Activated CD8-positive, alpha-beta T cell treated with anti-CD3 and anti-CD28 coated beads for 36 hours (primary cell): ENCODE data around the gene PLEKHA6. TPM values are rescaled to one million over a fixed set of nuclear protein-coding genes. Genes with fewer than 3 reads are reported as not detected.

ENCODE experiments used
- ATAC-seq: fragments of 200-7000 bp; cut with Tn5 transposase; one replicate; pipeline ENCODE4 v1.10.0; 2021; ENCODE audit warnings: mild to moderate bottlenecking, moderate library complexity
- CTCF ChIA-PET: fragments of 350-600 bp; sonication (Branson Sonifier 250); formaldehyde crosslinking; loops from one replicate; lab custom pipeline; 2021; ENCODE audit warnings: antibody characterized with exemption; lab: Charles Lee
- POLR2A ChIA-PET: fragments of 350-600 bp; sonication (Branson Sonifier 250); formaldehyde crosslinking; loops from one replicate; lab custom pipeline; 2021; ENCODE audit warnings: antibody characterized with exemption; lab: Charles Lee
- DNase-seq: peaks from one replicate; pipeline ENCODE4 v3.0.0-alpha.2; 2020
- H3K27ac Mint-ChIP-seq: one replicate; pipeline ENCODE4 v1.8.0; 2021; ENCODE audit warnings: mild to moderate bottlenecking, mixed read lengths
- H3K27me3 Mint-ChIP-seq: one replicate; pipeline ENCODE4 v1.8.0; 2021; ENCODE audit warnings: mixed read lengths
- H3K36me3 Mint-ChIP-seq: one replicate; pipeline ENCODE4 v1.8.0; 2021; ENCODE audit warnings: low read depth, mixed read lengths
- H3K4me1 Mint-ChIP-seq: one replicate; pipeline ENCODE4 v1.8.0; 2021; ENCODE audit warnings: low read depth, mixed read lengths
- H3K4me3 Mint-ChIP-seq: one replicate; pipeline ENCODE4 v1.8.0; 2021; ENCODE audit warnings: mild to moderate bottlenecking, moderate library complexity, mixed read lengths
- H3K9me3 Mint-ChIP-seq: one replicate; pipeline ENCODE4 v1.8.0; 2021; ENCODE audit warnings: mixed read lengths
- CTCF ChIP-seq: fragments of 200-600 bp; IDR thresholded peaks from one replicate; pipeline ENCODE4 v1.8.0; 2022; ENCODE audit warnings: antibody characterized with exemption, mild to moderate bottlenecking
- intact Hi-C: fragments of 100-400 bp; cut with micrococcal nuclease; formaldehyde crosslinking; loops from one replicate; pipeline ENCODE4 v1.10.0; 2022
- total RNA-seq, 2 experiments: library from RNA; stranded (reverse); gene quantifications; one replicate each; pipeline ENCODE4 v1.2.3, GENCODE V29; 2021

Gene PLEKHA6
- total RNA-seq, 2 experiments from 2014 or later = 3.0 to 3.7 TPM

- no peak for DNase-seq
- ChIA-PET POLR2A (no interaction called here), CTCF (interaction anchor here (1.0 kb wide), 1 partner anchor 12 kb away, joined by 3 read pairs; no protein-coding TSS in a partner anchor)
- Mint-ChIP-seq H3K36me3 (no peaks in the 10 kb centered on the region), H3K4me1 (no peaks in the 10 kb centered on the region), H3K9me3 (no peaks in the 10 kb centered on the region), H3K27me3 (peaks cover 8% of the 10 kb centered on the region), H3K27ac (no peak overlapping the region), H3K4me3 (no peak overlapping the region)
- ATAC-seq = no peak
- TF ChIP-seq CTCF = no peak
- intact Hi-C loops = no loop called here
Measured at GRCh38 chr1:204308023-204308628, 51.6 kb downstream of the PLEKHA6 start.

- H3K9me3 Mint-ChIP-seq = no peaks in the 10 kb centered on the region
- no peak for TF ChIP-seq CTCF
- H3K4me3 Mint-ChIP-seq = no peak overlapping the region
- H3K4me1 Mint-ChIP-seq = no peaks in the 10 kb centered on the region
- H3K36me3 Mint-ChIP-seq = no peaks in the 10 kb centered on the region
- DNase-seq (no peak), ATAC-seq (no peak)
- no peak overlapping the region for H3K27ac Mint-ChIP-seq
- intact Hi-C loops = no loop called here
- CTCF ChIA-PET = no interaction called here
- H3K27me3 Mint-ChIP-seq = peaks cover 9% of the 10 kb centered on the region
- POLR2A ChIA-PET = no interaction called here
Measured at GRCh38 chr1:204307334-204307883, 52.3 kb downstream of the PLEKHA6 start.

- Mint-ChIP-seq H3K9me3 (no peaks in the 10 kb centered on the region), H3K36me3 (no peaks in the 10 kb centered on the region), H3K4me3 (no peak overlapping the region), H3K27me3 (peaks cover 13% of the 10 kb centered on the region), H3K27ac (no peak overlapping the region), H3K4me1 (no peaks in the 10 kb centered on the region)
- ChIA-PET POLR2A (no interaction called here), CTCF (no interaction called here)
- intact Hi-C loops = no loop called here
- TF ChIP-seq CTCF = no peak
- no peak for DNase-seq
- no peak for ATAC-seq
Measured at GRCh38 chr1:204306076-204306475, 53.7 kb downstream of the PLEKHA6 start.

- no peak for TF ChIP-seq CTCF
- Mint-ChIP-seq H3K4me3 (no peak overlapping the region), H3K27me3 (peaks cover 9% of the 10 kb centered on the region), H3K36me3 (no peaks in the 10 kb centered on the region), H3K4me1 (no peaks in the 10 kb centered on the region), H3K9me3 (no peaks in the 10 kb centered on the region), H3K27ac (no peak overlapping the region)
- ATAC-seq (no peak), DNase-seq (no peak)
- CTCF ChIA-PET = interaction anchor here (1.0 to 2.3 kb wide), 4 partner anchors 41 to 199 kb away, joined by 3 to 9 read pairs (median 6); no protein-coding TSS in a partner anchor
- intact Hi-C loops = no loop called here
- POLR2A ChIA-PET = no interaction called here
Measured at GRCh38 chr1:204304067-204304466, 55.7 kb downstream of the PLEKHA6 start.

GRCh38 chr1:204302769-204303168 lies 57.0 kb downstream of the PLEKHA6 start:
- no peak overlapping the region for H3K27ac Mint-ChIP-seq
- ChIA-PET CTCF (interaction anchor here (0.6 to 2.3 kb wide), 6 partner anchors 10 to 140 kb away, joined by 3 to 9 read pairs (median 4); no protein-coding TSS in a partner anchor), POLR2A (interaction anchor here (0.6 kb wide), 1 partner anchor 431 kb away, joined by 3 read pairs; no protein-coding TSS in a partner anchor)
- H3K4me3 Mint-ChIP-seq = no peak overlapping the region
- no peak for ATAC-seq
- no peaks in the 10 kb centered on the region for H3K9me3 Mint-ChIP-seq
- H3K27me3 Mint-ChIP-seq = peaks cover 9% of the 10 kb centered on the region
- no peak for TF ChIP-seq CTCF
- H3K36me3 Mint-ChIP-seq = no peaks in the 10 kb centered on the region
- intact Hi-C loops = no loop called here
- no peak for DNase-seq
- H3K4me1 Mint-ChIP-seq = no peaks in the 10 kb centered on the region
